ENCODE data around the gene SPSB2. TPM values are rescaled to one million over a fixed set of nuclear protein-coding genes. Genes with fewer than 3 reads are reported as not detected.

Gene SPSB2
- total RNA-seq, 1 experiment from 2014 or later: 9.2 TPM

- Histone ChIP-seq H3K9ac (ENCODE audit: low read length) (peak overlapping the region; percentile 79), H3K27ac (ENCODE audit: low read length) (peak overlapping the region; percentile 29; the same call in 1 of the 2 replicates), H3K4me2 (ENCODE audit: low read length) (peak overlapping the region; percentile 97), H3K36me3 (ENCODE audit: low read depth, low read length) (peaks cover 15% of the 10 kb centered on the region; the same call in 1 of the 2 replicates), H3K4me3 (ENCODE audit: low read length) (peak overlapping the region; percentile 86), H4K20me1 (ENCODE audit: low read length) (no peaks in the 10 kb centered on the region), H3F3A (ENCODE audit: low read length, unreplicated experiment) (no peaks in the 10 kb centered on the region), H2AFZ (ENCODE audit: low read length) (peak overlapping the region; percentile 98), H3K9me3 (ENCODE audit: low read length) (no peaks in the 10 kb centered on the region), H3K4me1 (ENCODE audit: insufficient read depth, low read length) (peaks cover 23% of the 10 kb centered on the region), H3K79me2 (ENCODE audit: low read length) (peaks cover 55% of the 10 kb centered on the region), H3K9me2 (replicated peaks; ENCODE audit: low read length) (no peaks in the 10 kb centered on the region), H3K27me3 (ENCODE audit: low read length) (no peaks in the 10 kb centered on the region)
- TF ChIP-seq EZH2 (IDR thresholded peaks at IDR 0.05; ENCODE audit: low read length, unreplicated experiment) (no peak), EZH2phosphoT487 (IDR thresholded peaks at IDR 0.05; ENCODE audit: borderline replicate concordance, low read length) (no peak)
- TF ChIP-seq, protein P1, sequence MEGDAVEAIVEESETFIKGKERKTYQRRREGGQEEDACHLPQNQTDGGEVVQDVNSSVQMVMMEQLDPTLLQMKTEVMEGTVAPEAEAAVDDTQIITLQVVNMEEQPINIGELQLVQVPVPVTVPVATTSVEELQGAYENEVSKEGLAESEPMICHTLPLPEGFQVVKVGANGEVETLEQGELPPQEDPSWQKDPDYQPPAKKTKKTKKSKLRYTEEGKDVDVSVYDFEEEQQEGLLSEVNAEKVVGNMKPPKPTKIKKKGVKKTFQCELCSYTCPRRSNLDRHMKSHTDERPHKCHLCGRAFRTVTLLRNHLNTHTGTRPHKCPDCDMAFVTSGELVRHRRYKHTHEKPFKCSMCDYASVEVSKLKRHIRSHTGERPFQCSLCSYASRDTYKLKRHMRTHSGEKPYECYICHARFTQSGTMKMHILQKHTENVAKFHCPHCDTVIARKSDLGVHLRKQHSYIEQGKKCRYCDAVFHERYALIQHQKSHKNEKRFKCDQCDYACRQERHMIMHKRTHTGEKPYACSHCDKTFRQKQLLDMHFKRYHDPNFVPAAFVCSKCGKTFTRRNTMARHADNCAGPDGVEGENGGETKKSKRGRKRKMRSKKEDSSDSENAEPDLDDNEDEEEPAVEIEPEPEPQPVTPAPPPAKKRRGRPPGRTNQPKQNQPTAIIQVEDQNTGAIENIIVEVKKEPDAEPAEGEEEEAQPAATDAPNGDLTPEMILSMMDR (conservative IDR thresholded peaks at IDR 0.05; ENCODE audit: low read depth, low read length): no peak
- intact Hi-C loops (cut with micrococcal nuclease): loop anchor here (5.0 kb wide), 2 partner anchors 98 to 157 kb away; partner anchors contain the start of gene MLF2
- no peak for ATAC-seq
- CTCF ChIA-PET: no interaction called here
- POLR2A ChIA-PET (ENCODE audit: unreplicated experiment): no interaction called here
- no peak for DNase-seq
- TSS peak; percentile 74 for BruUV-seq (replicated peaks)
These were observed 22.3 kb downstream of the SPSB2 start for GRCh38 chr12:6850796-6851152.

GRCh38 chr12:6849976-6850560 is 23.0 kb downstream of the SPSB2 start:
- DNase-seq (no peak), ATAC-seq (no peak)
- Histone ChIP-seq H3K4me1 (ENCODE audit: insufficient read depth, low read length) (peaks cover 23% of the 10 kb centered on the region), H3K4me3 (ENCODE audit: low read length) (peak overlapping the region; percentile 86), H3K9ac (ENCODE audit: low read length) (peak overlapping the region; percentile 79), H3K27me3 (ENCODE audit: low read length) (no peaks in the 10 kb centered on the region), H3K9me3 (ENCODE audit: low read length) (no peaks in the 10 kb centered on the region), H3K36me3 (ENCODE audit: low read depth, low read length) (peaks cover 11% of the 10 kb centered on the region; the same call in 1 of the 2 replicates), H3K79me2 (ENCODE audit: low read length) (peaks cover 48% of the 10 kb centered on the region), H3K27ac (ENCODE audit: low read length) (no peak overlapping the region), H3K9me2 (replicated peaks; ENCODE audit: low read length) (no peaks in the 10 kb centered on the region), H3K4me2 (ENCODE audit: low read length) (peak overlapping the region; percentile 97), H3F3A (ENCODE audit: low read length, unreplicated experiment) (no peaks in the 10 kb centered on the region), H4K20me1 (ENCODE audit: low read length) (no peaks in the 10 kb centered on the region), H2AFZ (ENCODE audit: low read length) (no peak overlapping the region)
- TF ChIP-seq, protein P1 (conservative IDR thresholded peaks at IDR 0.05; ENCODE audit: low read depth, low read length): no peak
- no peak for TF ChIP-seq EZH2phosphoT487 (IDR thresholded peaks at IDR 0.05; ENCODE audit: borderline replicate concordance, low read length)
- TF ChIP-seq EZH2 (IDR thresholded peaks at IDR 0.05; ENCODE audit: low read length, unreplicated experiment): no peak
- no TSS peak for BruUV-seq (replicated peaks)
- ChIA-PET CTCF (no interaction called here), POLR2A (ENCODE audit: unreplicated experiment) (no interaction called here)
- intact Hi-C loops (cut with micrococcal nuclease): loop anchor here (5.0 kb wide), 2 partner anchors 98 to 157 kb away; partner anchors contain the start of gene MLF2

DNA sequence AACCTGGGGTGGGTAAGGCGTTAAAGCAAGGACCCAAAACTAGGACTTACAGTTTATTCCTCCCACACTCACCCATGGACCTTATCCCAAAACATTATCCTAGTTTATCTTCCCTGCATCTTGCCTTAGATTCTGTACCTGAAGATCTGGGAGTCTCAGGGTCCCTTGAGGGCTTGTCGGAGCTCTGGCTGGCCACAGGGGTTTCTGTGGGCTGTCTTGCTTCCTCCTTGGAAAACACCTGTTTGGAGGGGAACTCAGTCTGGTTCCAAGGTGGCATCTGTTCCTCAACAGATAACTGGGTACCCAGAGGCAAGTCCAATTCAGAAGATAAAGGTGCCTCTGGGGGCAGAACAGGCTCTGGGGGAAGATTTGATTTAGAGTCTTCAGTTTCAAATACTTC is 23.7 kb downstream of the SPSB2 start:
- POLR2A ChIA-PET (ENCODE audit: unreplicated experiment): no interaction called here
- no peaks in the 10 kb centered on the region for H3F3A ChIP-seq (ENCODE audit: low read length, unreplicated experiment)
- H2AFZ ChIP-seq (ENCODE audit: low read length): no peak overlapping the region
- H3K79me2 ChIP-seq (ENCODE audit: low read length): peaks cover 41% of the 10 kb centered on the region
- H3K9me3 ChIP-seq (ENCODE audit: low read length): no peaks in the 10 kb centered on the region
- no peaks in the 10 kb centered on the region for H3K9me2 ChIP-seq (replicated peaks; ENCODE audit: low read length)
- ATAC-seq (no peak), DNase-seq (no peak)
- H4K20me1 ChIP-seq (ENCODE audit: low read length): no peaks in the 10 kb centered on the region
- H3K9ac ChIP-seq (ENCODE audit: low read length): no peak overlapping the region
- H3K36me3 ChIP-seq (ENCODE audit: low read depth, low read length): peaks cover 8% of the 10 kb centered on the region; the same call in 1 of the 2 replicates
- no TSS peak for BruUV-seq (replicated peaks)
- CTCF ChIA-PET: no interaction called here
- intact Hi-C loops (cut with micrococcal nuclease): no loop called here
- peak overlapping the region; percentile 97 for H3K4me2 ChIP-seq (ENCODE audit: low read length)
- H3K27me3 ChIP-seq (ENCODE audit: low read length): no peaks in the 10 kb centered on the region
- TF ChIP-seq EZH2phosphoT487 (IDR thresholded peaks at IDR 0.05; ENCODE audit: borderline replicate concordance, low read length) (no peak), EZH2 (IDR thresholded peaks at IDR 0.05; ENCODE audit: low read length, unreplicated experiment) (no peak)
- TF ChIP-seq, protein P1 (conservative IDR thresholded peaks at IDR 0.05; ENCODE audit: low read depth, low read length): no peak
- H3K4me3 ChIP-seq (ENCODE audit: low read length): peak overlapping the region; percentile 86
- H3K4me1 ChIP-seq (ENCODE audit: insufficient read depth, low read length): peaks cover 23% of the 10 kb centered on the region
- no peak overlapping the region for H3K27ac ChIP-seq (ENCODE audit: low read length)

Measured in PC-3 (cell line).